Hepatocyte (in vitro differentiated cells): ENCODE data around the gene AIRE.

Experiments used
- EZH2 ChIP-seq: fragments of 200-600 bp; sonication (generic); IDR thresholded peaks from 2 replicates; pipeline ENCODE4 v1.6.1; 2016; ENCODE audit warnings: antibody characterized with exemption, mild to moderate bottlenecking, borderline replicate concordance
- TF ChIP-seq, protein P1 (sequence below): fragments of 200-600 bp; sonication (generic); IDR thresholded peaks from 2 replicates; pipeline ENCODE4 v1.5.1; 2016; ENCODE audit warnings: antibody characterized with exemption, mild to moderate bottlenecking; ENCODE audit not compliant: poor library complexity

DNA sequence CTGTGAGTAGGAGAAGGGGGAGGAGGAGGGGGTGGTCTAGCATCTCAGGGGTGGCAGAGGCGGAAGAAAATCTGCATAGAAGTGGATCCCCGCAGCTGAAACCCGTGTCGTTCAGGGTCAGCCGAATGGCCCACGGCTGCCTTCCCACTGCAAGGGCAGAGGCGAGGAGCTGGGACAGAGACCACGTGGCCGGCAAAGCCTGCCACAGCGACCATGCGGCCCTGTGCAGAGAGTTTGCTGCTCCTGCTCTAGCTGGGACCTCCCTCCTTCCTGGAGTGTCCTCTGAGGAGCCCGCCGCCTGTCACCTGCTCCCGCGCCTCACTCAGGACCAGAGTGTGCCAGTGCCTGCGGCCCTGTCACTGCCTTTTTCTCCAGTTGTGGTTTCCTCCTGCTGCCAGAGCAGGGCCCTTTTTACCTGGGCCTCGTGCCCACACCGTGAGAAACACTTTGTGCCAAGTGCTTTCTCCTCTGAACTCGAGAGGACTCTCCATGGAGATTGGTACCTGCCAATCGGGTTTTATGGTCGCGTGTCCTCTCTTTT lies 62.3 kb downstream of the AIRE start:
- TF ChIP-seq, protein P1, sequence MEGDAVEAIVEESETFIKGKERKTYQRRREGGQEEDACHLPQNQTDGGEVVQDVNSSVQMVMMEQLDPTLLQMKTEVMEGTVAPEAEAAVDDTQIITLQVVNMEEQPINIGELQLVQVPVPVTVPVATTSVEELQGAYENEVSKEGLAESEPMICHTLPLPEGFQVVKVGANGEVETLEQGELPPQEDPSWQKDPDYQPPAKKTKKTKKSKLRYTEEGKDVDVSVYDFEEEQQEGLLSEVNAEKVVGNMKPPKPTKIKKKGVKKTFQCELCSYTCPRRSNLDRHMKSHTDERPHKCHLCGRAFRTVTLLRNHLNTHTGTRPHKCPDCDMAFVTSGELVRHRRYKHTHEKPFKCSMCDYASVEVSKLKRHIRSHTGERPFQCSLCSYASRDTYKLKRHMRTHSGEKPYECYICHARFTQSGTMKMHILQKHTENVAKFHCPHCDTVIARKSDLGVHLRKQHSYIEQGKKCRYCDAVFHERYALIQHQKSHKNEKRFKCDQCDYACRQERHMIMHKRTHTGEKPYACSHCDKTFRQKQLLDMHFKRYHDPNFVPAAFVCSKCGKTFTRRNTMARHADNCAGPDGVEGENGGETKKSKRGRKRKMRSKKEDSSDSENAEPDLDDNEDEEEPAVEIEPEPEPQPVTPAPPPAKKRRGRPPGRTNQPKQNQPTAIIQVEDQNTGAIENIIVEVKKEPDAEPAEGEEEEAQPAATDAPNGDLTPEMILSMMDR: no peak
- TF ChIP-seq EZH2: no peak
